Epithelial cell of prostate (primary cell): Measurements from ENCODE around the gene QKI.
"Not testable (repeated sequence)": the region's sequence is repeated elsewhere in the genome, so short reads cannot be mapped to it uniquely, and the experiment has no call there.

ENCODE experiments used
- DNase-seq: peaks from one replicate; pipeline ENCODE4 v3.0.0-alpha.2; 2011; ENCODE audit warnings: low read depth, low spot score
- H3K27ac ChIP-seq: fragments of 450-650 bp; 2 replicates; pipeline ENCODE4 v1.5.1; 2017; ENCODE audit warnings: mild to moderate bottlenecking

QKI gene

DNA sequence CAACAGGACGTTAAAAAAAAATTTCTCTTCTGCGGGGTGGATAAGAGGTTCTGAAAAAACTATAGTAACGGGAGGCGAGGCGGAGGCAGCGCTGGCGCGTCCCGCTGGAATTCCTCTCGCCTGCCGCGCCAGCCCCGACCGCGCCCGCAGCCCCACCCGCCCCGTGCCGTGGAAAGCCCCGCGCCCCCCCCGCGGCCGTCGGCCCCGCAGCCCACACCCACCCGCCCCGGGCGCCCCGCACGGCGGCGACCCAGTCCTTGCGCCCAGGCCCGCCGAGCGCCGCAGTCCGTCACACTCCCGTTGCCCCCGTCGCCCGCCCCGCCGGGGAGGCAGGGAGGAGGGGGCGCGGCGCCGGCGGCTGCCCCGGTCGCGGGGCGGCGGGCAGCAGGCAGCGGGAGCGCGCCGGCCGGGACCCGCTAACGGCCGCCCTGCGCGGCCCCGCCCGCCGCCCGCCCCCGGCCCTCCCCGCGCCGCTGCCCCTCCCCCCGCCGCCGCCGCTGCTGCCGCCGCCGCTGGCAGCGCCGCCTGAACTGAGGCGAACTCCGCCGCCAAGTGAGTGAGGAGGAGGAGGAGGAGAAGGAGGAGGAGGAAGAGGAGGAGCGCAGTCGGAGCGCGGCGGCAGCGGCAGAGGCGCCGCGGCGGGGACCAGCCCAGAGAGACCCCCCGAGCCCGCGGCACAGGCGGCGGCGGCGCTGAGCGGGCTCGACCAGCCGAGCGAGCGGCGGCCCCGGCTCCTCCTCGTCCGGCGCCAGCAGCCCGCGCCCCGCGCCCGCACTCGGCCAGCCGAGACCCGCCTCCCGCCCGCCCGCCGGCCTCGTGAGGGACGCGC lies at the start of gene QKI:
TSS of gene QKI (plus strand) at position 602 of the 829 bp plus-strand sequence. CDS start 476 bp downstream, outside the sequence.
- no peak for DNase-seq

DNA sequence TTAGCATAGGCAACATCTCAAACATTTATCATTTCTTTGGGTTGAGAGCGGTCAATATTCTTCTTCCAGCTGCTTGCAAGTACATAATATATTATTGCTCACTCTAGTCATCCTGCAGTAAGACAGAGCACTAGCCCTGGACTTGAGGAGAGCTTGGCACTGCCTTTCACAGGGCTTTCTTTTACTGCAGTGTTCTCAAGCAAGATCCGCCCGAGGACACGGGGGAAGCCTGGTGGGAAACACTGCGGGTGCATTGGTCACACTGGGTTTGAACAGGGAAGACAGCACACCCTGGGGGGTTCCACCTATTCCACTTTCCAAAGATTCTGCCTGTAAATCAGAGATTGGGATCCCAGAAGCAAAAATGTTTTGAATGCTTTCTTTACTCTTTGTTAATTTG lies 48.2 kb upstream of the QKI start:
- H3K27ac ChIP-seq, result no peak overlapping the region
- no peak for DNase-seq

More for the DNA sequence above, at the start of gene QKI:
- H3K27ac ChIP-seq, result peak within 1 kb of the TSS; percentile 95

DNA sequence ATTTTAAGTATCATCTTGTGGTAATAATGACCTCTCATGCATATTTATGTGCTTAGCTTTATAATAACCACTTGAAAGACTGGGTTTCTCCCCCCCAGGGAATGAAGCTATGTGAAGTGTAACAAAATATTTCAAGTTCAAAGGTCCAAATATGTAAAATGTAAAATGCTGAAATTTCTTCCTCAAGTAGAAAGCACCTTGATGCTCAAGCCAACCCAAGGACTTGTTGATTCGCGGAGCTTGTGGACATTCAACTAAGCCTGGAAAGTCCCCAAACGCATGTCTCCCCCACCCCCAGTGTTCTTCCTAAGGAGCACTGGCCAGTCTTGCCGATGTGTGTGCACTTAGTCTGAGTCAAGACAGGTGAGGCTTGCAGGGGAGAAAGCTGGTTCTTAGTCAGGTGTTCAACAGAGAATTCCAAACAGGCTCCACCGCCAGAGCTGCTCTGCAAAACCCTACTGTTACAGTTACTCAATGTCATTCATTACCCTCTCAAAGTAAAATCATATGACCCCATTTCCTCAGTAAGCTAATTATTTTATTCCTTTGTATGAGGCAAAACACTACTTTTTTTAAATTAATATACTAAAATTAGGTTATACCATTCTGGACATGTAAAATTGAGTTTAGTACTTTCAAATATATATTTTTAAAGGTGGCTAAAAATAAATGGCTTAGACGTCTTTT lies 46.9 kb upstream of the QKI start:
- no peak for DNase-seq
- no peak overlapping the region for H3K27ac ChIP-seq

DNA sequence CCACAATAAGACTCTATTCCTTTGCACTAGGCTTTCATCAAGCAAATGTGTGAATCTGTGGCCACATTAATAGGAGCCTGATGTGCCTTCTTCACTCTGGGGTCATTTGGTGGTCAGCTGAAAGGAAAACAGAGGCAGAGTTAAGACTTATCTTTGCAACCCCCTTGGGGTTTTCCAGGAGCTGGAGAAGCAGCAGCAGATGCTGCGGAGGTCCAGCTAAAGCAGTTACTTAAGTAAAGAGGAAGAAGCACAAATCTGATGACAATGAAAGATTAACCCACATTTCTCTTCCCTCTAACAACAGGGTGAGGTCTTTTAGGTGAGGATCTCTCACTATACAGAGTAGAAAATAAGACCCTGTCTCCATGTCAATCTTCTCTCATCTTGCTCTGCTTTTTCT lies 45.4 kb upstream of the QKI start:
- DNase-seq, result no peak
- H3K27ac ChIP-seq, result no peak overlapping the region

DNA sequence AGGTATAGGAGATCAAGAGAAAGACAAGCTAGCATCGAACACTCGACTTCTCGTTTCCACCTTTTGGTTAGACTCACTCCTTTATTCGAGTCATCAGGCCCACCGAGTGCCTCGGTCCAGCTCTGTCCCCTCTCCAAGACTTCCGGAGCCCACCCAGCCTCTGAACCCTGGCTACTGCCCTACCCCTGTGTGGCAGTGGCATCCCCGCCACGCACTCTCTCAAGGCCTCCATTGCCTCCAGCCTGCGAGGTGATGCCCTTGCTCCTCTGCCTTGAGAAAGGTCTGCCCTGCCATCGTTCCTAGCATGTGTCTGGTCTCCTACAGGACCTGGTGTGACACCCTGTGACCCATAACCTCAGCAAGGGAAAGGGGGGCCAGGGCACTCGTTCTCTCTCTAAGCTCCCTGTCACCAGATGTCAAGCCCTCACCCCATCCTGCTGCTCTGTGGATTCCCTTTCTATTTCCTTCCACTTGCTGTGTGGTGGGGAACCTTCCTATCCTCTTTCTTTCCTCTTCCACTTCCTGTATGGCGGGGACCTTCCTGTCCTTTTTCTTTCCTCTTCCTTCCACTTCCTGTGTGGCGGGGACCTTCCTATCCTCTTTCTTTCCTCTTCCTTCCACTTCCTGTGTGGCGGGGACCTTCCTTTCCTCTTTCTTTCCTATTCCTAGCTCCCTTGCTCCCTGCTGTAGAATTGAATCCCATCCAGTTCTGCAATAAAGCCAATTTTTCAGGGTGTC lies 44.7 kb upstream of the QKI start:
- no peak overlapping the region for H3K27ac ChIP-seq
- no peak for DNase-seq

DNA sequence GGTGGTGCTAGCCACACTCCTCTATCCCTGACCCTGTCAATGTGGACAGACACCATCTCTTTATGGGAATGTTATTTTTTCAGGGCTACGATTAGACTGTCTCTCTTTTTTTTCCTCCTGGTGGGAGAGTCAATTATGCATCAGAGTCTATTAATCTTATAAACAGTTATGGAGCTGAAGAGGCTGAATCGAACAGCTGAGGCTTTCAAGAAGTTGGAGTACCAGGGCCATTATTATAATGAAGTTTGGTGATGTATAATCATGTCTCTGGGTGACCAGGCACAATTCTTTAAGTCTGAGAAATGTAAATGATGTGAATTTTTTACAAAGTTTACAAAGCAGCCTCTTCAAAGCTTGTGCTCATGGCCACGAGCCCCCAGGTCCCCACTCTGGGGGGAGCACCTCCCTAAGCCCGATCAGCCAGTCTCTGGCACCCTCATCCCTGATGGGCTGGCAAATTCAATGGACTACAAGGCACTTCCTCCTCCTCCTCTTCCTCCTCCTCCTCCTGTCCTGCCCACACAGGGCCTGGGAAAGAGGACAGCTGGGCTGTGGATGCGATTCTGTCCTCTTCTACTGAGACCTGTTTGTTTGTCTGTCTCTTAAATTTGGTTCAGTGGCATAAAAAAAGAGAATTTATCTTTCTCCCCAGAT lies 43.9 kb upstream of the QKI start:
- no peak overlapping the region for H3K27ac ChIP-seq
- no peak for DNase-seq

DNA sequence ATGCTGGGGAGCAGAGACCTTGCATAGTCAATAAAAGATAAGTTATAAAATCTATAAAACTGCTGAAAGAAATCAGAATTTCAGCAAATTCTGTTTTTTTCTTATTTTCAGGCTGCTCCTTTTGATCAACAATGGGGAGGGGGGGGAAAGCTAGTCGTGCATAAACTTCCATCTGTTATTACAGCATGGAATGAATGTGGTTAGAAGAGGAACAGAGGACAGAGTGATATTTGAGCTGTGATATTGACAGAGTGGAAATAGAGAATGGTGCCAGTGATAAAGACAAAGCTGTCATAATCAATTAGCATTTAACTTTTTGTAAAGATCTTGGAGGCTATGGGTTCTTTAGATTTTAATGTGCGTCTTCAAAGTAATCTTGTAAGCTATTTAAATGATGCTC lies 43.4 kb upstream of the QKI start:
- no peak overlapping the region for H3K27ac ChIP-seq
- DNase-seq, result no peak

DNA sequence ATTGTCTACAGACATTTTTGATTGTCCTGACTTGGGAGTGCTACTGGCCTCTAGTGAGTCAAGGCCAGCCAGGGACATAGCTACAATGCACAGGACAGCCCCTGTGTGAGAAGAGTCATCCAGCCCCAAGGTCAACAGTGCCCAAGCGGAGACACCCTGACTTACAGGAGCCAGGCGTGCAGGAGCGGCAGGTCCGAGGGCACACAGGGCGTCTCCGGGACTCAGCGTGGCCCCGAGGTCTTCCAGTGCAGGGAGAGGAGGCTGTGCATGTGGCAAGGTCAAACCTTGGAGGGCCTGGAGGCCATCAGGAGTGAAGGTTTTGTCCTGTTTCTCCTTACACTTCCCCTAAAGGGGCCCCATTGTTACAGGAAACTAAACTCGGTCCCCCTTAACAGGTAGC lies 41.3 kb upstream of the QKI start:
- no peak for DNase-seq

DNA sequence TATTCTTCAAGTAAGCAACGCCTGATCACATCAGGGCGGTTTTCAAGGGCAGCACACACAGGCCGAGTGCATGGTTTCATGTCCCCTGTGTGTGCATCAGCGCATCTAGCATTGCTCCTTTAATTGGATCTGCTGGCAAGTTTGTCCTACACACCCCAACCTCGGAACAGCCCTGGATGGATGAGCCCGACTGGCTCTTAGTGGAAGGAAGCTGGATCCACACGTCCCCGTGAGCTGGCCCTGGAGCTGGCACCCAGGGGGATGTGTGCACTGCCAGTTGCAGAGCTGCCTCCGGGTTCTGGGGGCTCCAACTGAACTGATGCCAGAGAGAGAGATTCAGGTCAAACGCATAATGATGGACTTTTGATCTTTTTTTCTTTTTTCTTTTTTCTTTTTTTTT lies 39.2 kb upstream of the QKI start:
- no peak overlapping the region for H3K27ac ChIP-seq
- DNase-seq, result no peak

More for the DNA sequence above, 41.3 kb upstream of the QKI start:
- H3K27ac ChIP-seq, result no peak overlapping the region

DNA sequence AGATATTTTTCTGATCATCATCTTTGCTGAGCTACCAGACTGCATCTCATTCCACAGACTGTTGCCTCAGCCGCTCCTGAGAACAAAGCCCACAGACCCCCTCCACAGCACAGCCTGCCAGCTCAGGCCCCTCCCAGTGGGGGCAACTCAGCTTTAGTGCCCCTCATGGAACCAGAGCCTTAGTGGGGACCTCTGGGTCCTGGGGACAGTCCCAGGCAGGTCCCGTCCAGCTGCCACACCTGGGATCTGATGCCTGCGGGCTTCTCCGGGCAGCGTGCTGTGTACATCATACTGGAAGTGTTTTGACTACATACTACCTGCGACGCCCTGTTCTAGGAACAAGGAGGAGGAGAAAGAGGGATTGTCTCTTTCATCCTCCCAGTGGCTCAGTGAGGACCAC lies 38.3 kb upstream of the QKI start:
- H3K27ac ChIP-seq, result no peak overlapping the region
- DNase-seq, result no peak

DNA sequence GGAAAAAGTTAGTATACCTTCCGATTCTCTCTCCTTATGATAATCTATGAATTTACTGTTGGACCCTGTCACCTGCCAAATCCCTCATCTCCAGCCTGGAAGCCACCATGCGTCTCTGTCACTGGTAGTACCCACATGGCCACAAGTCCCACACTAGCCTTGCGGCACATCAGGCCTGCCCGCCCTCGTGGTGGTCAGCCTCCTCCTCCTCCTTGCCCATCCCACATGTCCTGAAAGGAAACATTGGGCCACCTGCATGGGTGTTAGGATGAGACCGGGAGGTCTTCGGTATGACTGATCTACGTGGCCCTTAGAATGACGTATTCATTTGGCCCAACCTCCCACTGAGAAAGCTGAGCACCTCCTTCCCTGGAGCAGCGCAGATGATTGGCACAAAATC lies 37.0 kb upstream of the QKI start:
- H3K27ac ChIP-seq, result no peak overlapping the region
- no peak for DNase-seq

DNA sequence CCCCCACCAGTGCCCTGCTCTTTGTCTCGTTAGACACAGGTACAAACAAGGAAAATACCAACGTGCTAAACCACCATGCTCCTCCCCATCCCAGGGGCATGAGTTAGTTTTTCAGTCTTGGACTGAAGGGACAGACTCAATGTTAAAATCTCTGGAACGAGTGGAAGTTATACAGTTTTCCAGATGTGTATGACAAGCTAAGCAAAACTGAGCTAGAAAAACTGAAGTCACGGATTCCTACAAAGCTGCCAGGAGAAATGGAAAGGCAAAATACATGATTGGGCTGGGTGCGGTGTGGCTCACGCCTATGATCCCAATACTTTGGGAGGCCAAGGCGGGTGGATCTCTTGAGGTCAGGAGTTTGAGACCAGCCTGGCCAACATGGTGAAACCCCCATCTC lies 34.3 kb upstream of the QKI start:
- DNase-seq, result no peak

DNA sequence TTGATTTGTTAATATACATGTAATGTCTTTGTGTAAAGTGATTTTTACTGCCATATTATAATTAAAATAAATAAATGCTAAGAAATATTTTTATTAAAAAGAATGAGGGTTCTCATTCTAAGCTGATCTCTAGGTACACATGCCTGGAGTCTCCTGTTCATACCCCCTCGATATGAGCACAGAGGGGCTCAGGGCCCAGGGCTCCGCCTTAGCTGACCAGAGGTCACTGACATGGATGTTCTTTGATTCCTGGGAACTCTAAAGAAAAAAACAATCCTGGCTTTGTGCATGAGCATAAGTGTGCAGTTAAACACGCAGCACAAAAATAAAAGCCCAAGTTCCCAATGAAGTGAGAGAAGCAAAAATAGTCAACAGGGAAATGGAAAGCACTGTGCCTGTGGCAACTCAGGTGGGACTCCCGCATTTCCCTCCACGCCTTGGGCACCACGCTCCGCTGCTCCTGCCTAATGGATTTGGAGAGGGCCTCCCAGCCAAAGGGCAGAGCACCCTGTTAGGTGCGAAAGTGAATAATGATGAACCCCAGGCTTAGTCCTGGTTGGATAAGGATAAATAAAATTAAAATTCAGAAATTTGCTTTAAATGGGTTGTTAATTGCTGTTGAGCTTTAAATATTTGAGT lies 33.3 kb upstream of the QKI start:
- H3K27ac ChIP-seq, result no peak overlapping the region
- no peak for DNase-seq

More for the DNA sequence above, 34.3 kb upstream of the QKI start:
- H3K27ac ChIP-seq, result no peak overlapping the region

DNA sequence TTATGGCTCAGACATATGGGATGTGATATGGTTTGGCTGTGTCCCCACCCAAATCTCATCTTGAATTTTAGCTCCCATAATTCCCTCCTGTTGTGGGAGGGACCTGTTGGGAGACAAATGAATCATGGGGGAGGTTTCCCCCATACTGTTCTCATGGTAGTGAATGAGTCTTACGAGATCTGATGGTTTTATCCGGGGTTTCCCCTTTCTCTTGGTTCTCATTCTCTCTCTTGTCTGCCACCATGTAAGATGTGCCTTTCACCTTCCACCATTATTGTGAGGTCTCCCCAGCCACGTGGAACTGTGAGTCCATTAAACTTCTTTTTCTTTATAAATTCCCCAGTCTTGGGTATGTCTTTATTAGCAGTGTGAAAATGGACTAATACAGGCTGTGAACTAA lies 31.1 kb upstream of the QKI start:
- H3K27ac ChIP-seq, result peak overlapping the region; percentile 57
- not testable (repeated sequence) for DNase-seq

DNA sequence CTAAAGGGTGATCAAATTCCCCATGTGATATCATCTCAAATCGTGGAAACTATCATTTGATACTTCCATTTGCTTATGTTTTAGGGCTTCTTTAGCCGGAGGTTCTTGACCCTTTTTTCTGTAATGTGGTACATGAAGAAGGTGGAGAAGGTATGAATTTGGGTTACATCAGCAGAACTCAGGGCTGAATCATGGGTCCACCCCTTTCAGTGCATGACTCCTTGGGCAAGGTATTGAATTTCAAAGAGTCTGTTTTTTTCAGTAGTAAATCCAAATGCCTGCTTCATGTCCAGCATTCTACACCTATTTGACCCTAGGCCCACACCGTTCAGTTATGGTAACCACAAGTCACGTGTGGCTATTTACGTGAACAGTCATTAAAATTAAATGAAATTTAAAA lies 30.6 kb upstream of the QKI start:
- peak; percentile 10 for DNase-seq
- H3K27ac ChIP-seq, result peak overlapping the region; percentile 57

DNA sequence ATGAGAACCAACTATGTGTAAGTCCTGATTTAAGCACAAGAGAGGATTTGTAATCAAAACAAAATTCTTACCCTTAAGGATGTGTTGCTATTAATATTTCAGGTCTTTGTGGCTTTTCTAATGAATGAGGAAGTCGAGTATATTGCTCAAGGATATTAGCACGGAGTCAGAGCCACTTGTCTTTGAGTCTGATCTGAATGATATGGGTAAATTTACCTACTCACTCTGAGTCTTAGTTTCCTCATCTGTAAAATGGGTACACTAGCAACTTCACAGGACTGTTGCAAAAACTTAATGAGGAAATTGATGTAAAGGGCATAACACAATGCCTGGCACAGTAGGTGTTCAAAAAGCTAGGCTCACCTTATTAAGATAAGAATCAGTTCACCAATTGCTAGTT lies 30.0 kb upstream of the QKI start:
- peak overlapping the region; percentile 57 for H3K27ac ChIP-seq
- DNase-seq, result no peak

DNA sequence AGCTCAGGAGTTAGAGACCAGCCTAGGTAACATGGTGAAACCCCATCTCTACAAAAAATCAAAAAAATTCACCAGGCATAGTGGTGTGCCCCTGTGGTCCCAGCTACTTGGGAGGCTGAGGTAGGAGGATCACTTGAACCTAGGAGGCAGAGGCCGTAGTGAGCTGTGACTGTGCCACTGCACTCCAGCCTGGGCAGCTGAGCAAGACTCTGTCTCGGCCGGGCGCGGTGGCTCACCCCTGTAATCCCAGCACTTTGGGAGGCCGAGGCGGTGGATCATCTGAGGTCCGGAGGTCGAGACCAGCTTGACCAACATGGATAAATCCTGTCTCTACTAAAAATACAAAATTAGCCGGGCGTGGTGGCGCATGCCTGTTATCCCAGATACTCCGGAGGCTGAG lies 29.0 kb upstream of the QKI start:
- DNase-seq, H3K27ac ChIP-seq: not testable (repeated sequence)

DNA sequence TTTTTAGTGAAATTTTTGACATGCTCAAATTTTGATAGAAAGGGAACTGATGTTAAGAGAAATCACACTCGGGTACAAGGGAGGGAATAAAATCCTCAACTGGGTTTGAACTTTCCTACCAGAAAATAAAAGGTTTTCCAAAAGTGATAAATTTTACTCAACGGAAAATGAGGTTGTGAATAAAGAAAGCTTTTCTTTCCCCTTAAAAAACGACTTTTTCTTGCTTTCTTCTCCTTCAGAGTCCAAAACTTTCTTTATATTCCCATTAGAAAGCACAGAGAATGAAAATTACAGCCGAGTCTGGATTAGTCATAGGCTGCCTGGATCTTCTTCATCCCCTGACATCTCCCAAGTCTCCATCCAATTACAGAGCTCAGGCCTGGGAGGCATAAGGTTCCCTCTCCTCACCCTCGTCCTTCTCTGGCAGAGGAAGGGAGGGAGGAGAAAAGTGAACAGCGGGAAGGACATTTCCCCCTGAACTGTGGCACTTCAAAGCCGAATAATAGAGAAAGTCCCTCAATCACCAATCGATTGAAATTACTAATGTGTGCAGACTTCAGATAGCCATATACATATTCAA lies 28.1 kb upstream of the QKI start:
- H3K27ac ChIP-seq, result peak overlapping the region; percentile 77
- DNase-seq, result no peak

DNA sequence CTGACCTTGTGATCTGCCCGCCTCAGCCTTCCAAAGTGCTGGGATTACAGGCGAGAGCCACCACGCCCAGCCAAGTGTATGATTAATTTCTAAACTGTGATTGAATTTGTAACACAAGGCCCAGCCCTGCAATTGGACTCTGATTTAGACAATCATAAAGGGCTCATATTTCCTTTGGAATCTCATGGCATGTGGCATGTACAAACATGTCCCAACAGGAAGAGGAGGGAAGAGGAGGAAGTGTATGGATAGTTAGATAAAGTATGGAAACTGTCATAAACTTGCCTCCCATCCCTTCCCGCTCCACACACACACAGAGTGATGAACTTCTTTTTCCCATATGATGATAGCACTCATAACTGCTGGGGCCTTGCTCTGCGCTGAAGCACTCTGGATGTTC lies 27.2 kb upstream of the QKI start:
- peak; percentile 6 for DNase-seq
- peak overlapping the region; percentile 77 for H3K27ac ChIP-seq

DNA sequence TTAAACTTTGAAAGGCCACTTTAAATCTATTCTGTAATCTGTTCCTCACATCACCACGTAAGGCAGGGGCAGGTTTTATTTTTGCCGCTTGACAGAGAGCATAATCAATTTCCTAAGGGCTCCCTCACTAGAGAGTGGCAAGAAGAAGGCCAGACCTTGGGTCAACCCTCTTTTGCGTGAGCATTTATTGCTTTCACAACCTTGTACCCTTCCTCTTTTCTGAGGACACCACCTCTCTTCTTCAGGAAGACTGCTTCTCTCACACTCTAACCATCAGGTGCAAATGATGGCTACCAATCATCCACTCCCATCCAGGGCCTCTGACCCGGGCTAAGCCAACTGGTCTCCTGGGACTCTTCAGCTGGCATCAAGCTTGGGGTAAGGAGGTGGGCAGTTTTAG lies 25.2 kb upstream of the QKI start:
- DNase-seq, result no peak
- H3K27ac ChIP-seq, result no peak overlapping the region
